Measurements from ENCODE around the gene PSRC1.
"Not testable (repeated sequence)": the region's sequence is repeated elsewhere in the genome, so short reads cannot be mapped to it uniquely, and the experiment has no call there.

PSRC1 gene

GRCh38 chr1:109295712-109296415, 12.9 kb upstream of the PSRC1 start:
- DNase-seq = no peak

- no peak for DNase-seq
Measured at GRCh38 chr1:109294481-109294880, 11.5 kb upstream of the PSRC1 start.

- no peak for DNase-seq
Measured at GRCh38 chr1:109293026-109293425, 10.1 kb upstream of the PSRC1 start.

GRCh38 chr1:109292364-109292763, 9.4 kb upstream of the PSRC1 start:
- DNase-seq = no peak

- DNase-seq = no peak
Measured at GRCh38 chr1:109290998-109291397, 8.1 kb upstream of the PSRC1 start.

- no peak for DNase-seq
Measured at GRCh38 chr1:109290137-109290536, 7.2 kb upstream of the PSRC1 start.

- not testable (repeated sequence) for DNase-seq
Measured at GRCh38 chr1:109286762-109287161, 3.8 kb upstream of the PSRC1 start.

GRCh38 chr1:109283748-109284600, 1.0 kb upstream of the PSRC1 start:
- no peak for DNase-seq

- no peak for DNase-seq
Measured at GRCh38 chr1:109282497-109282951, 421 bp downstream of the PSRC1 start.

- DNase-seq = no peak
Measured at GRCh38 chr1:109281680-109282496, 1.1 kb downstream of the PSRC1 start.

GRCh38 chr1:109280862-109281261, 2.1 kb downstream of the PSRC1 start:
- DNase-seq = no peak

- no peak for DNase-seq
Measured at GRCh38 chr1:109279615-109280278, 3.2 kb downstream of the PSRC1 start.

- DNase-seq = peak; percentile 38
Measured at GRCh38 chr1:109277434-109278204, 5.3 kb downstream of the PSRC1 start.

GRCh38 chr1:109275706-109276345, 7.1 kb downstream of the PSRC1 start:
- DNase-seq = no peak

- no peak for DNase-seq
Measured at GRCh38 chr1:109274533-109275476, 8.1 kb downstream of the PSRC1 start.

GRCh38 chr1:109273570-109274288, 9.2 kb downstream of the PSRC1 start:
- DNase-seq = no peak

- DNase-seq = no peak
Measured at GRCh38 chr1:109272831-109273547, 10.0 kb downstream of the PSRC1 start.

- DNase-seq = no peak
Measured at GRCh38 chr1:109272021-109272799, 10.7 kb downstream of the PSRC1 start.
